Endothelial cell of umbilical vein (primary cell): ENCODE results near the gene OPCML. TPM values are rescaled to one million over a fixed set of nuclear protein-coding genes. Genes with fewer than 3 reads are reported as not detected.

ENCODE experiments used
- BruUV-seq: library from RNA; stranded (reverse); fragments of 400-500 nt; replicated peaks from 2 replicates; lab custom pipeline; 2021; lab: Mats Ljungman, UMichigan
- CTCF ChIA-PET: fragments of 300-600, 350-600 bp; sonication (Branson Sonifier 250); formaldehyde crosslinking; loops from one replicate; lab custom pipeline; 2021; ENCODE audit warnings: antibody characterized with exemption, inconsistent platforms; lab: Charles Lee
- POLR2A ChIA-PET: fragments of 300-600, 350-600 bp; sonication (Branson Sonifier 250); formaldehyde crosslinking; loops from one replicate; lab custom pipeline; 2021; ENCODE audit warnings: antibody characterized with exemption, inconsistent platforms; lab: Charles Lee
- DNase-seq: peaks from one replicate; pipeline ENCODE4 v3.0.0-alpha.2; 2011; ENCODE audit warnings: low read depth, low spot score
- FAIRE-seq: peaks from 2 replicates; lab custom pipeline; 2011; peaks lifted over from hg19 to GRCh38; lab: Jason Lieb, UNC
- H2AFZ ChIP-seq: 2 replicates; pipeline ENCODE4 v1.6.0; 2012; ENCODE audit warnings: low read depth, low read length, control low read depth, inconsistent platforms
- H3K27ac ChIP-seq: 2 replicates; pipeline ENCODE4 v1.5.1; 2011; ENCODE audit warnings: low read depth, mild to moderate bottlenecking, control low read depth, low read length, moderate library complexity; ENCODE audit not compliant: insufficient read depth
- H3K27me3 ChIP-seq, 2 experiments: 2 replicates each; pipeline versions ENCODE4 v1.6.0 to v1.6.1; 2011; ENCODE audit warnings: low read length in 2 of 2, mixed read lengths in 1 of 2; ENCODE audit not compliant: control insufficient read depth in 2 of 2, insufficient read depth in 2 of 2
- H3K36me3 ChIP-seq, 2 experiments: 2 replicates in 1 of 2; 3 replicates in 1 of 2; pipeline ENCODE4 v1.5.1; 2011; ENCODE audit warnings: low read length in 2 of 2, mild to moderate bottlenecking in 1 of 2, moderate library complexity in 1 of 2; ENCODE audit not compliant: control insufficient read depth in 2 of 2, insufficient read depth in 2 of 2; ENCODE audit errors: extremely low read depth in 1 of 2
- H3K4me1 ChIP-seq: 3 replicates; pipeline ENCODE4 v1.5.1; 2011; ENCODE audit warnings: mild to moderate bottlenecking, low read length; ENCODE audit not compliant: control insufficient read depth, insufficient read depth; ENCODE audit errors: extremely low read depth
- H3K4me2 ChIP-seq: 2 replicates; pipeline ENCODE4 v1.6.1; 2011; ENCODE audit warnings: low read length, control low read depth, mixed read lengths; ENCODE audit not compliant: insufficient read depth
- H3K4me3 ChIP-seq, 3 experiments: fragments of 200-600 bp in 1 of 3; sonication (generic), shearing (Covaris generic) in 1 of 3; replicated peaks in 1 of 3; 2 replicates each; pipeline ENCODE4 v1.5.1; 2011 to 2016; ENCODE audit warnings: control low read depth in 3 of 3, low read length in 3 of 3, mild to moderate bottlenecking in 2 of 3, inconsistent platforms in 1 of 3, low read depth in 1 of 3, moderate library complexity in 1 of 3; ENCODE audit not compliant: insufficient read depth in 1 of 3
- H3K79me2 ChIP-seq: 2 replicates; pipeline ENCODE4 v1.6.0; 2012; ENCODE audit warnings: low read length, inconsistent platforms; ENCODE audit not compliant: control insufficient read depth, insufficient read depth
- H3K9ac ChIP-seq: replicated peaks from 2 replicates; pipeline ENCODE3; 2011; ENCODE audit warnings: low read length, control low read depth; ENCODE audit not compliant: insufficient read depth; ENCODE audit errors: extremely low read depth
- H3K9me1 ChIP-seq: replicated peaks from 3 replicates; pipeline ENCODE4 v1.6.0; 2011; ENCODE audit warnings: mild to moderate bottlenecking, low read length; ENCODE audit not compliant: control insufficient read depth, insufficient read depth; ENCODE audit errors: extremely low read depth
- H3K9me3 ChIP-seq: replicated peaks from 2 replicates; pipeline ENCODE4 v1.5.1; 2012; ENCODE audit warnings: low read length, inconsistent platforms; ENCODE audit not compliant: control insufficient read depth, insufficient read depth
- H4K20me1 ChIP-seq: replicated peaks from 2 replicates; pipeline ENCODE3; 2011; ENCODE audit warnings: mild to moderate bottlenecking, low read length; ENCODE audit not compliant: control insufficient read depth, insufficient read depth; ENCODE audit errors: extremely low read depth
- EZH2 ChIP-seq: IDR thresholded peaks from 2 replicates; pipeline ENCODE4 v1.6.1; 2012; ENCODE audit warnings: borderline replicate concordance, low read depth, mild to moderate bottlenecking, moderate library complexity, low read length, inconsistent platforms; ENCODE audit not compliant: severe bottlenecking
- FOS ChIP-seq: IDR thresholded peaks from 2 replicates; pipeline ENCODE4 v1.6.1; 2011; ENCODE audit warnings: mild to moderate bottlenecking, low read length, moderate library complexity, borderline replicate concordance; ENCODE audit not compliant: insufficient read depth
- GATA2 ChIP-seq: IDR thresholded peaks from 2 replicates; pipeline ENCODE4 v1.7.0; 2011; ENCODE audit warnings: low read depth, mild to moderate bottlenecking, moderate library complexity, mixed read lengths, low read length; ENCODE audit not compliant: insufficient read length, insufficient read depth
- JUN ChIP-seq: IDR thresholded peaks from 2 replicates; pipeline ENCODE4 v1.6.1; 2011; ENCODE audit warnings: borderline replicate concordance, low read depth; ENCODE audit not compliant: insufficient read length, insufficient read depth
- MYC ChIP-seq: IDR thresholded peaks from one replicate; pipeline ENCODE4 v1.6.1; 2011; ENCODE audit warnings: mild to moderate bottlenecking, low read depth, low read length
- POLR2A ChIP-seq: IDR thresholded peaks from 2 replicates; pipeline ENCODE4 v1.6.1; 2012; ENCODE audit warnings: low read depth, mild to moderate bottlenecking, control low read depth, low read length
- POLR2AphosphoS5 ChIP-seq: IDR thresholded peaks from 2 replicates; pipeline ENCODE4 v1.6.1; 2012; ENCODE audit warnings: low read depth, mild to moderate bottlenecking, control low read depth, low read length, moderate library complexity; ENCODE audit not compliant: insufficient read depth
- dilution Hi-C: fragments of 300-500 bp; cut with MboI; formaldehyde crosslinking; loops from one replicate; pipeline ENCODE4 v1.15.0; 2019; ENCODE audit warnings: low sequenced_read_pairs; ENCODE audit not compliant: extremely low pct_ligation_motif_present
- intact Hi-C: fragments of 100-400 bp; cut with micrococcal nuclease; formaldehyde crosslinking; loops from one replicate; pipeline ENCODE4 v1.10.0; 2022
- polyA plus RNA-seq, 4 experiments: library from polyadenylated mRNA; depleted of rRNA in 3 of 4; stranded (reverse) in 3 of 4; unstranded in 1 of 4; fragments of >200 nt; gene quantifications; 2 replicates each; pipeline versions ENCODE4 v1.2.1 to v1.2.3, GENCODE V29; 2011 to 2012; ENCODE audit warnings: missing spikeins in 1 of 4
- total RNA-seq: library from RNA; stranded (reverse); gene quantifications from 2 replicates; pipeline ENCODE4 v1.2.3, GENCODE V29; 2021
- TF ChIP-seq, protein P1 (sequence below), 2 donors: IDR thresholded peaks; 1 replicate in 1 of 2; 2 replicates in 1 of 2; pipeline ENCODE4 v1.5.1; 2011; ENCODE audit warnings: low read length in 2 of 2, mild to moderate bottlenecking in 2 of 2, moderate library complexity in 2 of 2, control low read depth in 1 of 2, inconsistent platforms in 1 of 2, low read depth in 1 of 2; ENCODE audit not compliant: insufficient read depth in 1 of 2; ENCODE audit errors: extremely low read depth in 1 of 2
- TF ChIP-seq, protein P2 (sequence below): IDR thresholded peaks from 2 replicates; pipeline ENCODE4 v1.6.1; 2011; ENCODE audit not compliant: insufficient read depth, insufficient read length

OPCML gene
- total and polyA plus RNA-seq, 2 donors (not counting 3 experiments of a cell fraction or from before 2014, with no cell fraction given) = not detected

DNA sequence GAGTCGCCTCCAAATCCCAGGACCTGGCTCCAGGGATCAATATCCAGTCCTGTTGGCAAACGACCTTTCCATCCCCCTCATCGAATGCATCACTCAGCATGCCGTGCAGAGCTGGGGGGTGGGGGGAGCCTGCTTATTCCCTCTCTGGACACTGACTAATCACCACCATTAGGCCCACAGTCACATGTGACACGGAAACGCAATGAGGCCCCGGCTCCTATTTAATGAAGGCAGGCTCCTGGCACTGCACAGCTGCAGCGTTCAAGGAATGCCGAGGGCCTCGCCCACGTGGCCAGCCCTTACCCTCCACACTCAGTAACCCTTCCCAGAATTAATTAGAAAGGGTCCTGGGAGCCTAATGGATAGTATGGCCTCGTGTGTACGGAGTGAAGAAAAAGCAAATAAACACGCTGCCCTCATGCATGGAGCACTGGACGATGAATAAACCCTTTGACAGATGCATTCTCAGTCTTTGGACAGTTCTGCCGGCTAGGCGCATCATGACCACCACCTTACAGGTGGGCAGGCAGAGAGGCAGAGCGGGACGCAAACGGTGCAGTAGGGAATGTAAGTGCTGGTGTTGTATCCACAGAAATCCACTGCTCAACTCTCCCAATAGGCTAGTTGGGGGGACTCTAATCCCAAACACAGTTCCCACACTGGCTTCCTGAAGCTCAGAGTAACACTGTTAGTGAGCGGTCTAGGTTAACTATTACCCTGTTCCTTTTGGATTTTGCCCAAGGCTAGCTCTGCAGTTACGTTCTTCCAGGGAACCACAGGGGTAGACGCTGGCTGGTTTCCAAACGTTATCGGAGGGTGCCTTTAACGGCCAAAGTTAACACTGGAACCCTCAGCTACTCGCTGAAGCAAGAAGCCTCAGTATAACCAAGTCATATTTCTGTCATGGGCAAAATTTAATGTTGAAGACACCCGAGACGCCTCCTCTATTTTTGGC, 490.1 kb downstream of the OPCML start:
- no peaks in the 10 kb centered on the region for H4K20me1 ChIP-seq
- H3K36me3 ChIP-seq = no peaks in the 10 kb centered on the region
- no peaks in the 10 kb centered on the region for H3K27me3 ChIP-seq
- ChIA-PET CTCF (no interaction called here), POLR2A (no interaction called here)
- no peaks in the 10 kb centered on the region for H3K79me2 ChIP-seq
- dilution Hi-C loops = no loop called here
- no peak overlapping the region for H3K4me3 ChIP-seq
- no peak overlapping the region for H3K4me2 ChIP-seq
- H2AFZ ChIP-seq = no peak overlapping the region
- DNase-seq = no peak
- FAIRE-seq = no peak
- no peaks in the 10 kb centered on the region for H3K9me3 ChIP-seq
- BruUV-seq = no TSS peak
- TF ChIP-seq JUN (no peak), GATA2 (no peak), POLR2AphosphoS5 (no peak), POLR2A (no peak), EZH2 (no peak)
- H3K27ac ChIP-seq = no peak overlapping the region
- H3K9me1 ChIP-seq = no peaks in the 10 kb centered on the region
- intact Hi-C loops = no loop called here
- H3K9ac ChIP-seq = no peak overlapping the region
- no peaks in the 10 kb centered on the region for H3K4me1 ChIP-seq

DNA sequence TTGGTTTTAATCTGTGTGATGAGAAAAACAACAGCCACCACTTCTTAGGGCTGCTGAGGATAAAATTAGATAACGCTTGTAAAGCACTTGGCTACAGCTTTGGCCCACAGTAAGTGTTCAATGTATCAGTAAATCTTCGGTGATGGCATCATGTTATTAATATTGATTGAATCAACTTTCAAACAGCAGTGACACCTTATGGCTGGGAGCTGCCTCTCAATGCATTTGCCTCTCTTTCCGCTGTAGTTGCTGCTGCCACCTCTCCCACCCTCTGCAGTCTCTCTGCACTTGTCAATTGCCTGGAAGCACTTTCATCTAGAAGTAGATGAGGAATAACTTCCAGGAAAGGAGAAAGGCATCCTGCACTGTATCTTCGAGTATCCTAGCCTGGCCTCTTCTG, 491.1 kb downstream of the OPCML start:
- TF ChIP-seq POLR2A (no peak), JUN (no peak), EZH2 (no peak), MYC (no peak), FOS (no peak), POLR2AphosphoS5 (no peak), GATA2 (no peak)
- TF ChIP-seq, protein P1, sequence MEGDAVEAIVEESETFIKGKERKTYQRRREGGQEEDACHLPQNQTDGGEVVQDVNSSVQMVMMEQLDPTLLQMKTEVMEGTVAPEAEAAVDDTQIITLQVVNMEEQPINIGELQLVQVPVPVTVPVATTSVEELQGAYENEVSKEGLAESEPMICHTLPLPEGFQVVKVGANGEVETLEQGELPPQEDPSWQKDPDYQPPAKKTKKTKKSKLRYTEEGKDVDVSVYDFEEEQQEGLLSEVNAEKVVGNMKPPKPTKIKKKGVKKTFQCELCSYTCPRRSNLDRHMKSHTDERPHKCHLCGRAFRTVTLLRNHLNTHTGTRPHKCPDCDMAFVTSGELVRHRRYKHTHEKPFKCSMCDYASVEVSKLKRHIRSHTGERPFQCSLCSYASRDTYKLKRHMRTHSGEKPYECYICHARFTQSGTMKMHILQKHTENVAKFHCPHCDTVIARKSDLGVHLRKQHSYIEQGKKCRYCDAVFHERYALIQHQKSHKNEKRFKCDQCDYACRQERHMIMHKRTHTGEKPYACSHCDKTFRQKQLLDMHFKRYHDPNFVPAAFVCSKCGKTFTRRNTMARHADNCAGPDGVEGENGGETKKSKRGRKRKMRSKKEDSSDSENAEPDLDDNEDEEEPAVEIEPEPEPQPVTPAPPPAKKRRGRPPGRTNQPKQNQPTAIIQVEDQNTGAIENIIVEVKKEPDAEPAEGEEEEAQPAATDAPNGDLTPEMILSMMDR (IDR thresholded peaks at IDR 0.05; ENCODE audit: extremely low read depth in 1 of 2, insufficient read depth in 1 of 2, low read depth in 1 of 2, low read length in 2 of 2) = no peak
- TF ChIP-seq, protein P2, sequence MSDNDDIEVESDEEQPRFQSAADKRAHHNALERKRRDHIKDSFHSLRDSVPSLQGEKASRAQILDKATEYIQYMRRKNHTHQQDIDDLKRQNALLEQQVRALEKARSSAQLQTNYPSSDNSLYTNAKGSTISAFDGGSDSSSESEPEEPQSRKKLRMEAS = no peak
- Histone ChIP-seq H3K27me3 (no peaks in the 10 kb centered on the region), H2AFZ (no peak overlapping the region), H3K4me2 (no peak overlapping the region), H3K4me3 (no peak overlapping the region), H3K79me2 (no peaks in the 10 kb centered on the region), H3K4me1 (no peaks in the 10 kb centered on the region), H3K9ac (no peak overlapping the region), H3K9me1 (no peaks in the 10 kb centered on the region), H3K36me3 (no peaks in the 10 kb centered on the region), H3K9me3 (no peaks in the 10 kb centered on the region), H3K27ac (no peak overlapping the region), H4K20me1 (no peaks in the 10 kb centered on the region)
- CTCF ChIA-PET = no interaction called here
- FAIRE-seq = no peak
- dilution Hi-C loops = no loop called here
- POLR2A ChIA-PET = no interaction called here
- BruUV-seq = no TSS peak
- intact Hi-C loops = no loop called here
- DNase-seq = no peak
